OCI-LY1 (cell line): ENCODE measurements around the gene HOXA4.

Source experiments
- H2AFZ ChIP-seq: fragments of 200-600 bp; sonication (generic), shearing (Covaris generic); 2 replicates; pipeline ENCODE4 v1.6.0; 2014; ENCODE audit warnings: antibody characterized with exemption, mild to moderate bottlenecking, low read length
- H3F3A ChIP-seq: fragments of 200-600 bp; sonication (generic), shearing (Covaris generic); 2 replicates; pipeline ENCODE4 v1.6.0; 2014; ENCODE audit warnings: mild to moderate bottlenecking, antibody characterized with exemption, low read length, moderate library complexity; ENCODE audit not compliant: insufficient read depth
- H3K27ac ChIP-seq: fragments of 200-600 bp; sonication (generic); 2 replicates; pipeline ENCODE4 v1.5.1; 2014; ENCODE audit warnings: low read length, mixed run types, mild to moderate bottlenecking, low read depth; ENCODE audit not compliant: poor library complexity, severe bottlenecking
- H3K27me3 ChIP-seq: fragments of 200-600 bp; sonication (generic); 2 replicates; pipeline ENCODE4 v1.6.0; 2014; ENCODE audit warnings: antibody characterized with exemption, mild to moderate bottlenecking, low read length, moderate library complexity; ENCODE audit not compliant: insufficient read depth
- H3K36me3 ChIP-seq: fragments of 200-600 bp; sonication (generic); 2 replicates; pipeline ENCODE4 v1.6.1; 2014; ENCODE audit warnings: mild to moderate bottlenecking, antibody characterized with exemption, low read length, moderate library complexity, mixed read lengths; ENCODE audit not compliant: insufficient read depth
- H3K4me1 ChIP-seq: fragments of 200-600 bp; sonication (generic); 2 replicates; pipeline ENCODE4 v1.5.1; 2014; ENCODE audit warnings: mild to moderate bottlenecking, low read length, moderate library complexity; ENCODE audit not compliant: insufficient read depth, severe bottlenecking
- H3K4me2 ChIP-seq: fragments of 200-600 bp; sonication (generic), shearing (Covaris generic); 2 replicates; pipeline ENCODE4 v1.6.1; 2014; ENCODE audit warnings: low read length
- H3K4me3 ChIP-seq: fragments of 200-600 bp; sonication (generic); 2 replicates; pipeline ENCODE4 v1.5.1; 2014; ENCODE audit warnings: low read length, low read depth, mild to moderate bottlenecking, mixed read lengths; ENCODE audit not compliant: poor library complexity, severe bottlenecking
- H3K79me2 ChIP-seq: fragments of 200-600 bp; shearing (Covaris generic); 2 replicates; pipeline ENCODE4 v1.6.1; 2016; ENCODE audit warnings: mixed run types, low read length, mixed read lengths; ENCODE audit not compliant: insufficient read depth
- H3K9ac ChIP-seq: fragments of 200-600 bp; sonication (generic), shearing (Covaris generic); 2 replicates; pipeline ENCODE4 v1.6.1; 2014; ENCODE audit warnings: mild to moderate bottlenecking, low read length, mixed read lengths
- H3K9me2 ChIP-seq: fragments of 200-600 bp; sonication (generic), shearing (Covaris generic); 2 replicates; pipeline ENCODE4 v1.6.1; 2014; ENCODE audit warnings: low read depth, mild to moderate bottlenecking, low read length, mixed read lengths
- H3K9me3 ChIP-seq: fragments of 200-600 bp; shearing (Covaris generic); 2 replicates; pipeline ENCODE4 v1.6.1; 2014; ENCODE audit warnings: low read length, mixed read lengths
- H4K20me1 ChIP-seq: fragments of 200-600 bp; sonication (generic), shearing (Covaris generic); 2 replicates; pipeline ENCODE4 v1.6.0; 2016; ENCODE audit warnings: mild to moderate bottlenecking, low read length; ENCODE audit not compliant: insufficient read depth
- CTCF ChIP-seq: fragments of 200-600 bp; sonication (generic), shearing (Covaris generic); IDR thresholded peaks from 2 replicates; pipeline ENCODE4 v1.5.1; 2017; ENCODE audit warnings: mild to moderate bottlenecking, antibody characterized with exemption, low read length, moderate library complexity, mixed read lengths
- EZH2 ChIP-seq: fragments of 200-600 bp; sonication (generic), shearing (Covaris generic); IDR thresholded peaks from 2 replicates; pipeline ENCODE4 v1.8.0; 2017; ENCODE audit warnings: borderline replicate concordance, mixed run types, mild to moderate bottlenecking, antibody characterized with exemption, low read length, moderate library complexity, mixed read lengths

The HOXA4 gene

GRCh38 chr7:27104341-27105058 lies 26.1 kb downstream of the HOXA4 start:
- Histone ChIP-seq H3K27me3 (peaks cover 6% of the 10 kb centered on the region; the same call in 1 of the 2 replicates), H3K27ac (no peak overlapping the region), H3K4me3 (no peak overlapping the region)

GRCh38 chr7:27103489-27104226 lies 26.9 kb downstream of the HOXA4 start:
- TF ChIP-seq CTCF, result no peak
- TF ChIP-seq EZH2, result no peak

More at GRCh38 chr7:27104341-27105058, 26.1 kb downstream of the HOXA4 start:
- H4K20me1 ChIP-seq, result no peaks in the 10 kb centered on the region
- 0 out of 2 replicates have a peak, but pooled peaks cover 6% of the 10 kb centered on the region for H3F3A ChIP-seq
- no peak overlapping the region for H2AFZ ChIP-seq
- H3K36me3 ChIP-seq, result no peaks in the 10 kb centered on the region; the same call in 1 of the 2 replicates
- H3K9me2 ChIP-seq, result no peaks in the 10 kb centered on the region
- H3K9ac ChIP-seq, result no peak overlapping the region
- H3K79me2 ChIP-seq, result no peaks in the 10 kb centered on the region
- TF ChIP-seq CTCF (no peak), EZH2 (no peak)
- no peak overlapping the region for H3K4me2 ChIP-seq
- no peaks in the 10 kb centered on the region for H3K4me1 ChIP-seq
- H3K9me3 ChIP-seq, result no peaks in the 10 kb centered on the region

GRCh38 chr7:27102581-27103442 lies 27.7 kb downstream of the HOXA4 start, which contains the start of gene HOXA2:
Gene HOXA2 (minus strand): TSS chr7:27102683. CDS start chr7:27102500, 183 bp downstream.
- no peak within 1 kb of the TSS for H3K4me3 ChIP-seq
- peaks cover 6% of the 10 kb centered on the region; the same call in 1 of the 2 replicates for H3K27me3 ChIP-seq
- peaks cover 4% of the 10 kb centered on the region; the same call in 1 of the 2 replicates for H3K36me3 ChIP-seq
- H3K4me2 ChIP-seq, result no peak within 1 kb of the TSS
- 0 out of 2 replicates have a peak, but pooled peaks cover 6% of the 10 kb centered on the region for H3F3A ChIP-seq
- TF ChIP-seq EZH2 (no peak), CTCF (no peak)
- H3K9ac ChIP-seq, result no peak within 1 kb of the TSS
- H3K4me1 ChIP-seq, result no peaks in the 10 kb centered on the region
- no peak within 1 kb of the TSS for H2AFZ ChIP-seq
- H3K9me2 ChIP-seq, result no peaks in the 10 kb centered on the region
- no peaks in the 10 kb centered on the region for H3K9me3 ChIP-seq
- H3K27ac ChIP-seq, result no peak within 1 kb of the TSS
- no peaks in the 10 kb centered on the region for H4K20me1 ChIP-seq
- H3K79me2 ChIP-seq, result no peaks in the 10 kb centered on the region

More at GRCh38 chr7:27103489-27104226, 26.9 kb downstream of the HOXA4 start:
- Histone ChIP-seq H2AFZ (no peak overlapping the region), H3K27ac (no peak overlapping the region), H3K36me3 (peaks cover 4% of the 10 kb centered on the region; the same call in 1 of the 2 replicates), H3F3A (0 out of 2 replicates have a peak, but pooled peaks cover 6% of the 10 kb centered on the region), H3K79me2 (no peaks in the 10 kb centered on the region), H3K9me2 (no peaks in the 10 kb centered on the region), H3K9me3 (no peaks in the 10 kb centered on the region), H3K9ac (no peak overlapping the region), H3K4me1 (no peaks in the 10 kb centered on the region), H3K27me3 (peaks cover 6% of the 10 kb centered on the region; the same call in 1 of the 2 replicates), H3K4me3 (no peak overlapping the region), H4K20me1 (no peaks in the 10 kb centered on the region), H3K4me2 (no peak overlapping the region)
